Testis (tissue), 2 donors: Measurements from ENCODE around the gene TGFBR3.

Experiments used
- CTCF ChIP-seq, 3 experiments: fragments of 450-650 bp in 2 of 3; fragments of 200-600 bp in 1 of 3; sonication (generic) in 1 of 3; IDR thresholded peaks; one replicate each; pipeline ENCODE4 v1.5.1; 2016 to 2019; ENCODE audit warnings: antibody characterized with exemption in 3 of 3, mild to moderate bottlenecking in 2 of 3, moderate library complexity in 1 of 3
- POLR2A ChIP-seq: fragments of 450-650 bp; IDR thresholded peaks from one replicate; pipeline ENCODE4 v1.6.1; 2017; ENCODE audit warnings: antibody characterized with exemption, mild to moderate bottlenecking, moderate library complexity

- TF ChIP-seq CTCF (IDR thresholded peaks at IDR 0.05) (no peak), POLR2A (no peak)
Measured at GRCh38 chr1:91884459-91885212, 1.3 kb downstream of the TGFBR3 start.
